GM18511 (cell line): ENCODE data around the gene CLBA1.

ENCODE experiments used
- ATAC-seq: cut with Tn5 transposase; IDR thresholded peaks from one replicate; pipeline ENCODE4 v1.9.1; 2021; ENCODE audit warnings: mild to moderate bottlenecking, moderate library complexity; ENCODE audit not compliant: unreplicated experiment

CLBA1 gene

DNA sequence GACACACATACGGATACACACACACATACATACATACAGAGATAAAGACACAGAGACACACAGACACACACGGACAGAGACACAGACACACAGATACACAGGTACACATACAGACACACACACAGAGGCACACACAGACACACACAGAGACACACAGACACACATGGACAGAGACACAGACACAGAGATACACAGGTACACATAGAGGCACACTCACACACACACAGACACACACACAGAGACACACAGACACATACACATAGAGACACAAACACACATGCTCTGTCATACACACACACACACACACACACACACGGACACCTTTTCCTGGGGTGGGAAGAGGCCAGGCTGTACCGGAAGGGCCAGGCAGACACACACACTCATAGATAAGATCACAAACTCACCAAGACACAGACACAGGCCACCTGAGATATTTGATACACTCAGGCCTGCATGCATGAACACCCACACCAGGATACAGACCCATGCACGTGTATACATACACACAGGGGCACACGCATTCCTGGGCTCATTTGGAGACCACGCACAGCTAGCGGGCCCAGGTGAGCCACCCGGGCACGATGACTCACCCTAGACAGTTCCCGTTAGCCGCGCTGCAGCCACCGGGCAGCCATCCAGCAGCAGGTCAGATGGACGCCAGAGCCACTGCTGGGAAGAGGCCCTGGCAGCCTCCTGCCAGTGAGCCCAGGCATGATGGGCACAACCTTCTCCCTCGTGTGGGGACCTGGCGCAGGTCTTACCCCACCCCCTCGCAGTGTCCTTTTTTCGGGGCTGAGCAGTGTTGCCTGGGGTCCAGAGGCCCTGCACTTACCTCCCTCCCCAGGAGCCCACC is 5.6 kb upstream of the CLBA1 start:
- ATAC-seq: no peak

DNA sequence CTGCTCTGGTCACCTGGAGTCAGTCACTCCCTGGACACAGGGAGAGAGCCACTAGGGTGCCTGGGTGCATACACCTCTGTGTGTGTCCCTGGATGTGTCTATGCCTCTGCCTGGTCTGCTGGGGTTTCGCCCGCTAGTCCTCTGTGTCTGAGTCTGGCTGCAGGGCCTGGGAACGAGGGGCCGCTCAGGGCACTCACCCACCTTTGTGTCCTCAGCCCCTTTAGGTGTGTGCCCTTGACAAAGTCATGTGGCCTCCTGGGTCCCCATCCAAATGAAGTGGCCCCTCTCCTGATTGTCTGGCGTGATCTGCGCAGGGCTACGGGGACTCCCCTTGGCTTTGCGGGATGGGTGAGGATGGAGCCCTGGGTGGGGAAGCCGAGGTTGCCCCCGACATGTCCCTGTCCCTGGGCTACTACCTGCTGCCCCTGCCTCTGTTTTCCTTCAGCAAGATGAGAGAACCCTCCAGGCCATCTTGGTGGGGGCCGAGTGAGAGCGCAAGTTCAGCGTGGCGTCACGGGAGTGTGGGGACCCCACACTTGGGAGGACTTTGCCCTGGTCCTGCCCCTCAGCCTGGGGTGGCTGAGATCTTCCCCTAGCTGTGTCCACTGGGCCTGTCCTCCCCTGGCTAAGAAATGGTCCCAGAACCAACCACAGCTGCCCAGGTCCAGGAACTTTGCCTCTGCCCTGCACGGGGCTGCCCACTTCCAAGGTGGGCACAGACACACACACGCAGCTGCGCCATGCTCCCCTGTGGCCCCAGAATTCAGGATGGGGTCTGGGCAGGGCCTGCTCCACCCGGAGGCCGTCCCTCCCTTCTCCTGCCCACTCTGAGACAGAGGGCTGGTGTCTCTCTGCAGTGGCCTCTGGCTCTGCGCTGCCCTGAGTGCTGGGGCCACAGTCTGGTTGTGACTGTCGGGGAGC is 4.7 kb upstream of the CLBA1 start:
- no peak for ATAC-seq

DNA sequence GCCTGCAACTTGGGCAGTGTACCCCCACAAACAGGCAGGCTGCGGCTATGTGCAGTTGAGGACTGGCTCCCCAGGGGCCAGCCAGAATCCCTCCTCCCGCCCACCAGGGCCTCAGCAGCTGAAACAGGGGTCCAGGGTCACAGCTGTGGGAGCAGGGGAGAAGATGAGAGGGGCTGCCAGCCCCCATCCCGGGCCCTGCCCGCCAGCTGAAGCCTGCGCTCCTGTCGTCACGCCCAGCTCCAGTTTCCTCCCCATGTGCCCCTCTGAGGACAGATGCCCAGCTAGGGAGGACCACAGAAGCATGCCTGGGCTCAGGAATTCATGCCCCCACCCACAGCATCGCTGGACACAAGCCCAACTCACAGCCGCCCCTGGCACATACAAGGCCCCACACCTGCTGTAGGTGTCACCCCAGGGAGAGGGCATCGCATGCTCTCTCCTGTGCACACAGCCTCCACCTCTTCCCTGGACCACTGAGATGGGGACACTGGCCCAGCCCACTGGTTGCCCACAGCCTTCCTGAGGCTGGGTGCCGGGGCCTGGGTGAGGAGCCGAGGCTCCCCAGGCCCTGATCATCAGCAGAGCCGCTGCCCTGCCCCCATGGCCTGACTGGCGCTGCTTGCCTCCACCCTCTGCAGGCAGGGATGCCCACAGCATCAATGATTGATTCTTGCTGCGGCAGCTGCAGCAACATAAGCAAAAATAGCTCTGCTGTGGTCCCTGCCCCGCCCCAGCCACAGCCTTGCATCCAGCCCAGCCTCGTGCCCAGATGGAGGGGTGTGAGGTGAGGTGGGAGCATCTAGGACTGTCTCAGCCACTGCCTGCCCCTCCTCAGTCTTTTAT is 3.7 kb upstream of the CLBA1 start:
- ATAC-seq: no peak

DNA sequence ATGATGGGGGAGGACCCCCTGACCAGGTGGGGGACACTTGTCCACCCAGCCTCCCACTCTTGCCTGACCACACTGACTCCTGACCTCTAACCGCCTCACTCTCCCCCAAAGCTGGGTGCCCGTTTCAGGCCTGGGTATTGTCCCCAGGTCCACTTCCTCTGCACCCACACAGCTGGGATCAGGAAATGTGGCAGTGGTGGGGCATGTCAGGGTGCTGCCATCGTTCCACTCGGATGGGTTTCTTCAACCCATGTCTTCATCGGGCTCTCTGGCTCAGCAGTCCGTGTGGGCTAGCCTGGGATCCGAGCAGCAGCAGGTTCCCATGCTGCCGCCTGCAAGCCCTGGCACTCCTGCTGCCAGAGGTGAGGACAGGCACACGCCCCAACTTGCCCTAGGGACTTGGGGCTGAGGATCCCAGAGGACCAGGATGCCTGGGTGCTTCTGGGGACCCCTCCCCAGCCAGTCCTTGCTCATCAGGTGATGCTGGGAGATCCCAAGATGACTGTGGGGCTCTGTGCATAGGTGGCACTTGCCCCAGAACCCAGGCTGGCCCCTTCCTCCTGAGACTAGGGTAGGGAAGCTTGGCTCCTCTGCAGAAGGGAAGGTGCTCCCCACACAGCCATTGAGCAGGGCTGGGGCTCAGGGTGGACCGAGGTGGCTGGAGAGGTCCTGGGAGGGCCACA is 2.9 kb upstream of the CLBA1 start:
- ATAC-seq: no peak

DNA sequence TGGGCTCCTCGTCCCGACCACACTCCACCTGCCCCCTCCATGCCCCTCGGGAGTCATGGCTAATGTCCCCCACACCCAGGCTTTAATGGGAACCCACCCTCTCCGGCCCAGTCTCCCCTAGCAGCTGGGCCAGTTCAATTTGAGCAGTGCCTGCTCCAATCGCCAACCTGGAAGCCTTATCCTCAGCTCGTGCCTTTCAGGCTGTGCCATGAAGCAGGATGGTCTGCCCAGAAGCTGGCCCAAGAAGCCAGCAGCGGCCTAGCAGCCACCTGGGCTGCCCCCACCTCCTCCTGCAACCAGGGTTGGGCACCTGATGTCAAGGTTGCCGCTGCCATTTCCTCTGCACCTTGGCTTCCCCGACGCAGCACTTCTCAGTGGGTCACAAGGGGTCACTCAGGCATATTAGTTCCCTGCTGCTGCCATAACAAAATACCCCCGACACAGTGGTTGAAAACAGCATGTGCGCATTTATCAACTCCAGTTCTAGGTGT is 2.3 kb upstream of the CLBA1 start:
- ATAC-seq: no peak

DNA sequence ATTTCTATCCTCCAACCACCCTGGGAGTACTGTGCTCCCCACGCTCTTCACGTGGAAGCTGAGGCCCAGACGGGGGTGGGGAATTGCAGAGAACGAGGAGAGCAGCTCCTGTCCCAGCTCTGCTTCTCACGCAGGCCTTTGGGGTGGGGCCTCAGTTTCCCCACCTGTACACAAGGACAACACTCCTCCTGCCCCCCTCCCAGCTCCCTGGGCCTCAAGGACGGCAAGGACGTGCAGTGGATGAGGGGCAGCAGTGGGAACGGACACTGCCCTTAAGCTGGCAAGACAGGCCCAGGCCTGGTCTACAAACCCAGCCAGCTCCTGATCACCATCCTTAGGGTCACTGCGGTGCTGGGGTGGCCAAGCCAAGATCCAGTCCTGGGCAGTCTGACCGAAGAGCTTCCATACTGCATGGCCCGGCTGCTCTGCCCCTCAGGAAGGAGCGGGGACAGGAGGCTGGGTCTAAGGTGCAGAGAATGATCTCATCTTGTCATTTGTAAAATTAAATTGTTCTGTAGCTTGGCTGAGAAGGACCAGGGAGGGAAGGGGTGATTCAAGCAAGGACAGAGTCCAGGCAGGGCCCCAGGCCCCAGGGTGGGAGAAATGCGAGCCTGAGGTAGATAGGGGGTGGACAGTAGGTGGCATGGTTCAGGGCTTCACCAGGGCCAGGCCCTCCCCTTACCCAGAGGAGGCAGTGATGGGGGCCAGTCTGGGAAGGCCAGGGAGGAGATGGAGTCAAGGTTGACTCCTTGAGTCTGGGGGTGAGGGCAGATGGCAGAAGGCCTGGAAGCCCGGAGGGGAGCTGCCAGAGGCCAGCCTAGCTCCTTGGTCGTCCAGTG is 1.3 kb upstream of the CLBA1 start:
- ATAC-seq: no peak

DNA sequence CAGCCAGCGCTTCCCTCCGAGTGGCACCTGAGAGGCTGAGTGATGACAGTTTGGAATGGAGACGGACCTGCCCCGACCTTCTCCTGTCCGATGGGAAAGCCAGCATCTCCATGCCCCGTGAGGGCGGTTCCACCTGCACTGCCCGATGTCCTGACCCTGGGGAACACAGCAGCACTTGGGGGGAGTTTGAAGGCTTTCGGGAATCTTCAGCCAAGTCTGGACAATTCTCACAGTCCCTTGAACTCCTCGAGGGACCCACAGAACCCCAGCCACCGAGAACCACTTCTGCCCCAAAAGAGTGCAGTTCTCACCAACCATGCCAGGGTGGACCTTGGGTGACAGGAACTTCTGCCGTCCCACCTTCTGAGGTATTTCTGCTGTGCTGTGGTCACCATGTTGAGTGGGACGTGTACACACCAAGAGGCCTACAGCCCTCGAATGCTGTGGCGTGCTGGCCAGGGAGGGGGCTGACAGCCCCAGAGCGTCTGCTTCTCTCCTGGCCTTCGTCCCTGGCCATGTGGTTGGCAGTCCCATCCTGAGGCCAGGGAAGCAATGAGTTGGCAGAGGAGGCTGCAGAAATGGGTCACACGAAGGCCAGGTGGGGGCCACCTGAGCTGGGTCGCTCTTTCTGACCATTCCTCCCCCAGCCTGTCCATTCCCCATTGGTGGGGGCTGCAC is 1.0 kb downstream of the CLBA1 start:
- ATAC-seq: no peak

DNA sequence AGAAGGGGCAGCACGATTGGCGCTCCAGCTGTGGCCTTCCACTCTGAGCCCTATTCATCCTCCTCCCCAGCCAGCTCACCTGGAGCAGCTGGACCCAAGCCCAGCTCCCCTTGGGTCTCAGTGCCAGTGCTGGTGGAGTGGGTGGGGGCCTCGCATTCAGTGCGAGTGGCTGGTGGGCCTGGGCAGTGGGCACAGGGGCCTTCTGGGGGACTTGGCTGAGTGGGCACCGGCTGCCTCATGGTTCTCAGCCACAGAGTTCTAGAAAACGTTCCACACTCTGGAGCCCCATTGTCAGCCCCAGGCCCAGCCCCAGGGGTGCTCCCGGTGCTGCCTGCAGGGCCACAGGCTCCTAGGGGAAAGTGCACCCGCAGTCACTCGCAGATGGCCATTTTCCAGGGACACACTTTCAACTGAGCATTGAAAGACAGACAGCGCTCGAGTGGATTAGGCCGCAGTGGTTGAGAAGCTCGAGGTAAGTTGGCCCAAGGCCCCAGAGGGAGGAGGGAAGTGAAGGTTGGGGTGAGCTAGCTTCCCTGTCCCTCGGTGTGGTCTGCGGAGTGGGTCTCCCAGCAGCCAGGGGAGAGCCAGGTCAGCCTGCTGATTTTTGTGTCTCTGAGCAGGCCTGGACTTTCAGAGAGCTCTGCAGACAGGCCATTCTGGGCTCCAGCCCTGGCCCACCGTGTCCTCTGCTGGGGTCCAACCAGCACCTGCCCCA is 3.8 kb downstream of the CLBA1 start:
- no peak for ATAC-seq

DNA sequence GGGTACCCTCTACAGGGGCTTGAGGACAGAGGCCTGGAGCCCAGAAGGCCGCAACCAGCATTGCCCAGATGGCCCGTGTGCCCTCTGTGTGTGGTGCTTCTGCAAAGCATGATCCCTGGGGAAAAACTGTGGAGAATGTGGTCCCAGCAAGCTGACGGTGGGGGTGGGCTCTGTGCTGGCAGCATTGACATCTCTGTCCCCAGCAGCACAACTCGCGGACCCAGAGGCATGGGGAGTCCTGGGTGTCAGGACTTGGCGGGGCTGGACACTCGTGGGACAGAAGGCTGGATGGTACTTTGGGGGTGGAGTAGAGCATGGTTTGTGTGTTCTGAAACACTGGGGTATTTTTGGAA is 4.3 kb downstream of the CLBA1 start:
- ATAC-seq: no peak

DNA sequence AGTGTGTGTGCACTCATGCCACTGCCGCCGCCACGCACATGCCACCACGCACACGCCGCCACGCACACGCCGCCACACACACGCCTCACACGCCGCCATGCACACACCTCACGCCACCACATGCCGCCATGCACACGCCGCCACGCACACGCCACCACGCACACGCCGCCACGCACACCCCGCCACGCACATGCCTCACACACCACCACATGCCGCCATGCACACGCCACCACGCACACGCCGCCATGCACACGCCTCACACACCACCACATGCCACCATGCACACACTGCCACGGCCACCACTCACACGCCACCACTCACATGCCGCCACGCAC is 6.3 kb downstream of the CLBA1 start:
- no peak for ATAC-seq

DNA sequence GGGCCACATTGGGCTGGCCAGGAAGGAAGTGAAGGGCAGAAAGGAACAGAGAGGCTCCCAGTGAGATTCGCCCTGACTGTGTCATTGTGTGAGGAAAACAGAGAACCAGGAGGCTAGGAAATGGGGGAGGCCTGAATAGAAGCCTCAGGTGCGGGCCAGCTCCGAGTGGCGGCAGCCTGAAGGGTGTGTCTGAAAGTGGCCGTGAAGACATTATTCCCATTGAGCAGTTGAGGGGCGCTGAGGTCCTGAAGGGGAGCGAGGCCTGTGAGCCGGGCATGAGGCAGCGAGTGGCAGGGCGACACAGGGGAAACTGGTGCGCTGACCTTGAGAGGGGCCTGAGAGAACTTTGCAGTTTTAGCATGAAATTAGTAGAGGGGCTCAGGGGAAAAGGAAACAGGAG is 6.9 kb downstream of the CLBA1 start:
- ATAC-seq: no peak

DNA sequence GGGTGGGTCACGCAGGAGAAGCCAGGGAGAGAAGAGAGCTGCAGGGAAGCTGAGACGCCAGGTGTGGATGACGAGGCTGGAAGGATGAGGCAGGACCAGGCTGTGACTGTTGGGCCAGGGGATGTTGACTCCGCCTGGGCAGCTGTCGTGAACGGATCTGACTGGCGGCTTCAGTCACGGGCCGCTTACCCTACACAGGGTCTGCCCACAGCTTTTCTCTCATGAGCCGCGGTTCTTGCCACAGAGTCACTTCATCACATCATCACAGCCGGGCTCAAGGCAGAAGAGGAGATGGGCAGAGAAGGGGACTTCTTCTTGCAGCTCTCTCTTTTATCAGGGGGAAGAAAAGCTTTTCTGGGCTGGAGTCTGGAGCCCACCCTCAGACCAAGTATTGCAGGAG is 7.7 kb downstream of the CLBA1 start:
- ATAC-seq: no peak

DNA sequence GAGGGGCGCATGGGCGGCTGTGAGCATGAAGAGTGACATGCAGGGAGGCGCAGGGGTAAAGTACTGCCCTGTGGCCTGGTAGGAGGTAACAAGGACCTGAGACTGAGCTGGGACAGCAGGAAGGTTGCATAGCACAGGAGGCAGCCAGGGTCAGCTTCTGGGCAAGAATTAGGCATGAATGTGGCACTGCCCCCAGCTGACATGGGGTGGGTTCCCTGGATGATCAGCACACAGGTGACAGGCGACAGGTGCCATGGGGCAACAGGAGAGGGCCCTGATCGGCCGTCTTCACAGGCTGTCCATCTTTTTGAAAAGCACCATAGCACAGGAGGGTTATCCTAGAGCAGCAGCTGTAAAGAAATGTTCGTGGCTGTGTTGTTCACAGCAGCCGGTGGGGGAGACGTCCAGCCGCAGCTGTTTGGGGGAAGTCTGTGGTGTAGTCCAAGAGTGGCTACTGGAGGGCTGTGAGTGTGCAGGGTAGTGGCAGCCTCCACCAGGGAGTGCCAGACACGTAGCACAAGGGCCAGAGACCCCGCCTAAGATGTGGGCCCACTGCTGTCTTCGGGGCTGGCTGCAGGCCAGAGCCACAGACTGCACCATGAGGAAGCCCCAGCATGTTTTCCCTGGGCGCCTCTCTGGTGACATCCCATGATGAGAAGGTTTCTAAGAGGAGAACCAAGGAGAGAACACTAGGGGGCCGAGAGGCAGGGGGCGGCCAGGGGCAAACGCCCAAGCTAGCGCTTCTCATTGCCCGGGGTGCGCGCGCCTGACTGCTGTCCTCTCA is 8.4 kb downstream of the CLBA1 start:
- ATAC-seq: no peak

DNA sequence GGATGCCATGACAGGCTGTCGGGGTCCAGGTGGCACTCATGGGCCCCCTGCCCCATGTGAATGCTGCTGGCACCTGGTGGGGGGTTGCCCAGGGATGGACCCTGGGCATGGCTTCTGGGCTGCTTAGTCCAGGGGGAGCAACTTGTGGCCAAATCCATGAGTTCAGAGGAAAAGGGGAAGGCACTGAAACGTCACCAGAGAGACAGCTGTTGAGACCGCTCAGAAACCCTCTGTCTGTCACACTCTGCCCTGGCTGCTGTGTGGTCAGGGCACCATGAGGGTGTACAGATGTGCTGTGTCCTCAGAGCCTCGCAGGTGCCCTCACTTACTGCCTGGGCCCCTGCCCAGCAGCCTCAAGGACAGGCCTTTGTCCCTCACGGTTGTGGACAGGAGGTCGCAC is 9.4 kb downstream of the CLBA1 start:
- ATAC-seq: no peak

DNA sequence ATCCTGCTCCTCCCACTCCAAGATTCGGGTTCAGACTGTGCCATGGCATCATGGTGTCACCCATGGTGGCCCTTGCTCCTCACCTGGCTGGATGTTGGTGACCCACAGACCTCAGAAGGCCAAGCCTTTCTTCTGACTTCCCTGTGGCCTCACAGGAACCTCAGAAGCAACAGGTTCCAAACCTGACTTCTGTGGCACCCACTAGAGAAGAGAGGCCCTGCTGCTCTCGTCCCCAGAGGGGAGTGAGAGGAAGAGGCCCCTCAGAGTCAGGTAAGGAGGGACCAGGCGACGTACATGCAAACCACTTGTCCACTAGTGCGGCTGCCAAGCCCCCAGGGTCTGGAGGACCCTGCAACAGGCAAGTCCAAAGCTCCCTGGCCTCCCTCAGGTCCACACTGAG is 10.4 kb downstream of the CLBA1 start:
- no peak for ATAC-seq

DNA sequence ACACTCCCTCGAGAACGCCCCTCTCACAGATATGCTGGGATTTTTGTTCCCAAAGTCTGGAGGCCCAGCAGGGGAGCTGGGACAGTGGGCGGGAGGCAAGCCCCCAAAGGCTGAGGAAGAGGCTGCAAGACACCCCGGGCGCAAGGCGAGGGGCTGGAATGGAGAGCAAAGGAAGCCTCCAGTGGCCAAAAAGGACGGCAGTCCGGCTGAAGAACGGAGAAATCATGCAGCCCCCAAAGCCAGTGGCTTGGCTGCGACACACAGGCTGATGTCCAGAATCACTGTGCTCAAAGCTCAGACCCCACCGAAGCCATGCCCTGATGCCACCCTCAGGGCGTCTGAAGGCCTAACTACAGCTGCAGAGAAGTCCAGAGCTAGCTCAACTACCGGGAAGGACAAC is 10.9 kb downstream of the CLBA1 start:
- no peak for ATAC-seq

DNA sequence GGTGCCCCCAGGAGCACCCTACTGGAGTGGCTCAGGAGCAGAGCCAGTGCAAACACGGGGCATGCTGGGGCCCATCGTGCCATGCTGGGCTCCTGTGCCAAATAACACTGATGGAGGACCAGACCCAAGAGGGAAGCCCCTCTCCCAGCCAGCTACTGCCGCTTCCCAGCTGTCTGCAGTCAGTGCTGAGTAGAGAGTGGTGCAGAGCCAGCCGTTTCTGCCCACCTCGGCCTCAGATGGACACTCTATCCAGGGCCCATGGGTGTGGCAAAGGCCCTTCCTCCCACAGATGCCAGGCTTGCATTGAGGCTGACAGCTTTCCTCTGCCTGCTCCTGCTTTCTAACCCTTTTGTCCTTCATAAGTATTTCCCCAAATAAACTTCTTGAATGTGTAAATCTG is 13.2 kb downstream of the CLBA1 start:
- ATAC-seq: no peak

DNA sequence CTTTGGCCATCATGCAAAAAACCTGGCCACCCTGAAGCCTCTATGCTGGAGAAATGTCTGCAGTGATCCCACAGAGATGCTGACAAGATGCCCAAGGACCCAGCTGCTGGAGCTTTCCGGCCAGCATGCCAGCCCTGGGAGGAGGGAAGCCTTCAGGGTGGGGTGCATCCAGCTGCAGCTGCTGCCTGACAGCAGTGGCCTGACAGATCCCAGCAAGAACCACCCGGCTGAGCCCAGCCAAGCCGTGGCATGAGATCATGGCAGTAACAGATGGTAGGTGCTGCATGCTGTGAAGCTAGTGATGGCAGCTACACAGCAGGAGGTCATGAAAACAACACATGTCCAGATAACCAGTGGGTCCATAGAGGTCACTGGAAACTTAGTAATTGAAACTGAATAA is 13.8 kb downstream of the CLBA1 start:
- no peak for ATAC-seq
